HG03025 (cell line): Measurements from ENCODE around the gene P2RX4.
"Not testable (repeated sequence)": the region's sequence is repeated elsewhere in the genome, so short reads cannot be mapped to it uniquely, and the experiment has no call there.

Experiments
- ATAC-seq: cut with Tn5 transposase; IDR thresholded peaks from one replicate; pipeline ENCODE4 v1.9.1; 2021; ENCODE audit warnings: mild to moderate bottlenecking, moderate library complexity; ENCODE audit not compliant: unreplicated experiment, low FRiP score

The P2RX4 gene

DNA sequence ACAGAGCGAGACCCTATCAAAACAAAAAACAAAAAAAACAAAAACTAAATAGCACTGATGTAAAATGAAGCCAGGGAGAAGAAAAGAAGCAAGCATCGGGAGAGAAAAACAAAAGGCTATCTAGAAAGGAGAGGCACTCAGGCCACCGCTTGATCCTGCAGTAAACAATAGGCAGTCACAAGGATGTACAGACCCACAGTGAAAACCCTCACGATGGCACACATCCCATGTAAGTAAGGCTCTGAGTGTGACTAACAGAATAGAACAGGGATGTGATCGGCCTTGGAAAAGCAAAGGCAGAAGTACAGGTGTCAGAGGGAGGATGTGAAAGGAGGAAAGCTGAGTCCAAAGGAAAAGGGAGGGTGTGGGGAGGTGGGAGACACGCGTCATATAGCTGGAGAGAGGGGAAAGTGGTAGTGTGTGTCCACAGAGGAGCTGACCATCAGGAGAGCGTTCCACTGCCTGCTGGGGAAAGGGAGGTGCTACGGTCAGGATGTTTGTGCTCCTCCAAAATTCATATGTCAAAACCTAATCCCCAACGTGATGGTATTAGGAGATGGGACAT lies 55.1 kb downstream of the P2RX4 start:
- ATAC-seq = no peak

DNA sequence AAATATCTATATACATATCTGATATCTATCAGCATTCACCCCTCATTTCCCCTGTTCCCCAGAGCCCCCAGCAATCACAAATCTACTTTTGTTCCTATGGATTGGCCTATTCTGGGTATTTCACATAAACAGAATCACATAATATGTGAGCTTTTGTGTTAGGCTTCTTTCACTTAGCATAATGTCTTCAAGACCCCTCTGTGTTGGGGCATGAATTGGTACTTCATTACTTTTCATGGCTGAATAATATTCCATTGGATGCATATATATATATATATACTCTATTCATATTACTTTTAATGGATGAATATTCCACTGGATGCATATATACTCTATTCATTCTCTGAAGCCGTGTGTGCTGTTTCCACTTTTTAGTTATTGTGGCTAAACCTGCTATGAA lies 57.9 kb downstream of the P2RX4 start:
- no peak for ATAC-seq

DNA sequence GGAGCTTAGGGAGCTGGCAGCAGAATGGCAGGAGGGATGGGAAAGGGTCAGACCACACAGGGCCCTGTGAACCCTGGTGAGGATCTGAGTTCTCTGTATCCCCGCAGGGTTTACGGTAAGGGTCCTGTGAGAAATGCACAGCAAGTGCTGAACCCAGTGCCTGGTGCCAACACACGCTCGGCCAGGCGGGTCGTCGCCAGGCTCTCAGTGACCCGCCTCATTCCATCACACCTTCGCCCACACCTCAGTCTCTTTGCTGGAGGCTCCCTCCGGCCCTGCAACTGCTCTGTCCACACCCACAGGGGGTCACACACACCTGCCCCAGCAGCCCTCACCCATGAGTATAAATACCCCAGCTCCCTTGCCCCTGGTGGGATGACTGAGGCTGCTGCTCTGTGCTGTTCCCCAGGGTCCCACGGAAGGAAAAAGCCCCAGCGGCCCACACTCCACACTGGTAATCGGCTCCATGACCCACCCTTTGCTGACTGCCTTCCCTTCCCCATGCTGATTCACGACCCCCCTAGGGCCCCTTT lies 63.5 kb downstream of the P2RX4 start:
- no peak for ATAC-seq

DNA sequence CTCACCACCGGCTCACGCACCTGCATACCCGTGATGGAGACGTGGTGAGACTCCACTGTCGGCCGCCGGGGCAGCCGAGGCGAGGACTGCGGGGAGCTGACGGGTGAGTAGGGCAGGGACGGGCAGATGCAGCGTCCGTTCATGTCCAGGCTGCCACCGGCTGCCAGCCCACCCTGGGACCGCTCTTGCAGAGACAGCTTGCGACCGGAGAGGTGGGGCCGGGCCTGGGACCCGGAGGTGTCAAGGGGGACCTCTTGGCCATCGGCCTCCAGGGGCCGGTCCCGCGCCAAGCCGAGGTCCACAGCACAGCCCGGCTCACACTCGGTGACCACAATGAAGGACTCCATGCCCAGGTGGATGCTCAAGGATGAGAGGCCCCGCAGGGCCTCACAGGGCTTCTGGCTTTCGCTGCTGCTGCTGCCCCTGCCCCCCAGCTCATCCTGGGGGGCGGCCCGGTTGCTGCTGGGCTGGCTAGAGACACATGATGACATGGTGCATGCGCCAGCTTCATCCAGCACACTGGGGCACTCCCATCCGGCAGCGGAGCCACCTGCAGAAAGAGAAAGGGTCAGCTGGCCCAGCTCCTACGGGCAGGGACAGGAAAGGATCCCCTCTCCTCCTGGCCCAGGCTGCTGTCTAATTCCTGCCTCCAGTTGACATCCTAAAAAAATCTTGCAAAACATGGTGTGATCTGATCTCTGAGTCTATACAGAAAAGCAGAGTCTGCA lies 64.3 kb downstream of the P2RX4 start:
- ATAC-seq = no peak

DNA sequence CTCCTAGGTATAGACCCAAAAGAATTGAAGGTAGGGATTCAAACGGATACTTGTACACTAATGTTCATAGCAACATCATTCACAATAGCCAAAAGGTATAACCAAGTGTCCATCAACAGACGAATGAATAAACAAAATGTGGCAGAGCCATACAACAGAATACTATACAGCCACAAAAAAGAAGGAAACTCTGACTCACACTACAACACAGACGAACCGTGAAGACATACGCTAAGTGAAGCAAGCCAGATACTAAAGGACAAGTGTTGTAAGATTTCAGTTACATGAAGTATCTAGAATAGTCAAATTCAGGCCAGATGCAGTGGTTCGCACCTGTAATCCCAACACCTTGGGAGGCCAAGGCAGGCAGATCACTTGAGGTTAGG lies 67.4 kb downstream of the P2RX4 start:
- ATAC-seq = no peak

DNA sequence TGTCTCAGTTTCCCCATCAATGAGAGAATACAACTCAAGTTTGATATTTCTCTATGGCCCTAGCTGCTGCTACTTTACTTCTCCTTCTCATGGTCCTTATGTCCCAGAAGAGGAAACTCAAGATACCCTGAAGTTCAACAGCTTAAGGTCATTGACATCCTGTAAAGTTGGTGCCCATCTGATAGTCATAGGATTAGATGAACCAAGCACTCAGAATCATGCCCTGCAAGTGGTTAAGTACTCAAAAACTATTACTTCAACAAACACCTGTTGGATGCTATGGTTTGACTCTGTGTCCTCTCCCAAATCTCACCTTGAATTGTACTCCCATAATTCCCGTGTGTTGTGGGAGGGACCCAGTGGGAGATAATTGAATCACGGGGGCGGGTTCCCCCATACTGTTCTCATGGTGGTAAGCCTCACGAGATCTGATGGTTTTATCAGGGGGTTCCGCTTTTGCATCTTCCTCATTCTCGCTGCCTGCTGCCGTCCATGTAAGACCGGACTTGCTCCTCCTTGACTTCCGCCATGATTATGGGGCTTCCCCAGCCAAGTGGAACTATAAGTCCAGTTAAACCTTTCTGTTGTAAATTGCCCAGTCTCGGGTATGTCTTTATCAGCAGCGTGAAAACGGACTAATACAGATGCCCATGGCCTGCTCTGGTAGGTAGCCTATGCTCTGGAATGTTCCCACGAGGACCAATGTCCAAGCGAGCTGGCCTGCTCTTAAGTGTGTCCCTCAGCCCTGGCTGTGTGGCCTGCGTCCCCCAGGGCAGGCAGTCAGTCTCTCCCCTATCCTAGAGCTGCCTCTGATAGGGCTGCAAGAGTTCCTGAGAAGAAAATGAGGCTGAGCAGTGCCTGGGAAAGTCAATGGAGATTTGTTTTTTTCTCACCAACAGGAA lies 68.5 kb downstream of the P2RX4 start:
- no peak for ATAC-seq

DNA sequence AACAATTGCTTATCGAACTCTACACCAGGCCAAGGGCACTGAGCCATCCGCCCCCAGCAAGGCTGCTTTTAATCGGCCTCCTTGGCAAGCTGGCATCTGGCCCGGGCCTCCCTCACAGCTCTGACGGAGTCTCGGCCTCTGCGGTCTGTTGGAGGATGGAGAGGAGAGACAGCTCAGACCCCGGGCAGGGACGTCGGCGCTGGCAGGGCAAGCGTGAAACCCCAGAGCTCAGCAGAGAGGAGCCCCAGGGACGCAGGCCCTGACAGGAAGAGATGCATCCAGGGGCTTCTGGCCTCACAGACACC lies 69.1 kb downstream of the P2RX4 start:
- ATAC-seq = no peak

DNA sequence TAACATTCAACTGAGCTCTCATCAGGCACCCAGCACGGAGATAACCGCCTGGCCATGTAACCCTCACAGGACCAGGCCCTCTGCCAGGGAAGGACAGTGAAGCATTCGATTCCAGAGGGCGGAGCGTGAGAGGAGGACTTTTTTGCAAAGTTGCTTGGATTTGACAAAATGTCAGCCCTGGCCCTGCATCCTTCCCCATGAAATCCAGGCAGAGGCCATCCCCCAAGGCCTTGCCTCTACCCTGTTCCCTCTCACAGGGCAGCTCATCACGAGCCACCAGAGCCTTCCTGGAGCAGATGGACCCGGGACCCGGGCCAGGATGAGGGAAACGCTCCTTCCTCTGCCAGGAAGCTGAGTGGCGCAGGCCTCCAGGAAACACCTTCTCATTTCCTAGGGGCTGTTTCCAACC lies 69.6 kb downstream of the P2RX4 start:
- no peak for ATAC-seq

DNA sequence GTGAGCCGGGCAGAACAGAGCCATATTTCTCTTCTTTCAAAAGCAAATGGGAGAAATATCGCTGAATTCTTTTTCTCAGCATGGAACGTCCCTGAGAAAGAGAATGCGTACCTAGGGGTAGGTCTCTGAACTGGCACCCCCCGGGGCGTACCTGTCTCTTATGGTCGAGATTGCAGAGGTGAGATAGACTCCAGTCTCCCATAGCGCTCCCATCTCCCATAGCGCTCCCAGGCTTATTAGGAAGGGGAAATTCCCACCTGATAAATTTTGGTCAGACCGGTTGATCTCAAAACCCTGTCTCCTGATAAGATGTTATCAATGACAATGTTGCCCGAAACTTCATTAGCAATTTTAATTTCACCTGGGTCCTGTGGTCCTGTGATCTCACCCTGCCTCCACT lies 70.6 kb downstream of the P2RX4 start:
- ATAC-seq = not testable (repeated sequence)

DNA sequence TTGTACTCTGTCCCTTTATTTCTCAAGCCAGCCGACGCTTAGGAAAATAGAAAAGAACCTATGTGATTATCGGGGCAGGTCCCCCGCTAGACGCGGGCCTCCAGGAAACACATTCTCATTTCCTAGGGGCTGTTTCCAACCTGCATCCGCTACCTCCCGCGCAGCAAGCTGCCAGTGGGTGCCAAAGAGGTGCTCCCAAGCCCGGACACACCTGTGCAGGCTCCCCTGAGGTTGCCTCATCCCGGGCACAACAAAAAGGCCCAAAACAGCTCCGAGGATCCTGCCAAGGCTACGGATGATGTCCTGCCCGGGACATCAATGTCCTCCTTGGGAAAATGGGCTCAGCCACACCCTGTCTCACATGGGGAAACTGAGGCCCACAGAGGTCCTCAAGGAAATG lies 71.2 kb downstream of the P2RX4 start:
- ATAC-seq = not testable (repeated sequence)

DNA sequence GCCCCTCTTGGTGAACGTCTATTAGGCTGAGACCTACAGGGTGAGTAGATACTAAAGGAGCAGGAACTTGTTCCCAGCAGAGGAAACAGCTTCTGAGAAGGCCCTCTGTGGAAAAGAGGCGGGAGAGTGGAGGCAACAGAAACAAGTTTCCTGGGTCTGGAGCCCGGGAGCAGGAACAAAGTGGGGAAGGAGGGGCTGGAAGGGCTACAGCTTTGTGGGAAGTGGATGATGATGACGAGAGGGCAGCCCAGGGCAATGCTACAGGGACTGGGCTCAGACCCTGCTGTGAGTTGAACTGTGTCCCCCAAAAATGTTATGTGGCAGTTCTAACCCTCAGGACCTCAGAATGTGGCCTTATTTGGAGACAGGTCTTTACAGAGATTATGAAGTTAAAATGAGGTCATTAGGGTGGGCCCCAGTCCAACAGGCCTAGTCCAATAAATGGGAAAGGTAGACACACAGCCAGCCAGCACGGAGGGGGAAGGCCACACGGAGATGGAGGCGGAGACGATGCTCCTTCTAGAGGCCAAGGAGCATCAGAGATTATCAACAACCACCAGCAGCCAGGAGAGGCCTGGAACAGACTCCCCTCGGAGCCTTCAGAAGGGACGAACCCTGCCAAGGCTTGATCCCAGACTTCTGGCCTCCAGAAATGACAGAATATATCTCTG lies 72.3 kb downstream of the P2RX4 start:
- no peak for ATAC-seq

DNA sequence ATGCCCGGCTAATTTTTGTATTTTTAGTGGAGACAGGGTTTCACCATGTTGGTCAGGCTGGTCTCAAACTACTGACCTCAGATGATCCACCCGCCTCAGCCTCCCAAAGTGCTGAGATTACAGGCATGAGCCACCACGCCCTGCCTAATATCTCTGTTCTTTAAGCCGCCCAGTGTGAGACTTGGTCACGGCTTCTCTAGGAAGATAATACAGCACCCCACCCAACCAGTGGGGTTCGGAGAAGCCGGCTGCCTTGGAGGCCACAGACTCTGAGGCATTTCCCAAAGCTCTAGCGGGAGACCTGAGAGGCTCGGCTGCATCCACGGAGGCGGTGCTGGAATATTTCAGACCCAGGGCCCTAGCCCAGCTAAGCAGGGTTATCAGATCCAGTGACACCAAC lies 73.0 kb downstream of the P2RX4 start:
- not testable (repeated sequence) for ATAC-seq

DNA sequence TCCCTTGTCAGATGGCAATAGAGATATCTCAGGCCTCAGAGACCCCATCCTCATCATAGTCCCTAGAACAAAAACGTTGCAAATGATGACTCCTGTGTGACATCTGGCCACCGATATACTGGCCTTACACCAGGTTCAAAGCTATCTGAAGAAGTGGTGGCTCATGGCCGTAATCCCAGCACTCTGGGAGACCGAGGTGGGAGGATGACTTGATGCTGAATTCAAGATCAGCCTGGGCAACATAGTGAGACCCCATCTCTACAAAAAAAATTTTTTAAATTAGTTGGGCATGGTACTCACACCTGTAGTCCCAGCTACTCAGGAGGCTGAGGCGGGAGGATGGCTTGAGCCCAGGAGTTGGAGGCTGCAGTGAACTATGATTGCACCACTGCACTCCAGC lies 73.5 kb downstream of the P2RX4 start:
- ATAC-seq = no peak
